NCI-H1930 (cell line): ENCODE results near the gene ADH1B.
"Not testable (repeated sequence)": the region's sequence is repeated elsewhere in the genome, so short reads cannot be mapped to it uniquely, and the experiment has no call there.

Source experiments
- DNase-seq, 2 experiments: peaks; one replicate each; lab custom pipeline; 2025; lab: John Stamatoyannopoulos, UW

The ADH1B gene

DNA sequence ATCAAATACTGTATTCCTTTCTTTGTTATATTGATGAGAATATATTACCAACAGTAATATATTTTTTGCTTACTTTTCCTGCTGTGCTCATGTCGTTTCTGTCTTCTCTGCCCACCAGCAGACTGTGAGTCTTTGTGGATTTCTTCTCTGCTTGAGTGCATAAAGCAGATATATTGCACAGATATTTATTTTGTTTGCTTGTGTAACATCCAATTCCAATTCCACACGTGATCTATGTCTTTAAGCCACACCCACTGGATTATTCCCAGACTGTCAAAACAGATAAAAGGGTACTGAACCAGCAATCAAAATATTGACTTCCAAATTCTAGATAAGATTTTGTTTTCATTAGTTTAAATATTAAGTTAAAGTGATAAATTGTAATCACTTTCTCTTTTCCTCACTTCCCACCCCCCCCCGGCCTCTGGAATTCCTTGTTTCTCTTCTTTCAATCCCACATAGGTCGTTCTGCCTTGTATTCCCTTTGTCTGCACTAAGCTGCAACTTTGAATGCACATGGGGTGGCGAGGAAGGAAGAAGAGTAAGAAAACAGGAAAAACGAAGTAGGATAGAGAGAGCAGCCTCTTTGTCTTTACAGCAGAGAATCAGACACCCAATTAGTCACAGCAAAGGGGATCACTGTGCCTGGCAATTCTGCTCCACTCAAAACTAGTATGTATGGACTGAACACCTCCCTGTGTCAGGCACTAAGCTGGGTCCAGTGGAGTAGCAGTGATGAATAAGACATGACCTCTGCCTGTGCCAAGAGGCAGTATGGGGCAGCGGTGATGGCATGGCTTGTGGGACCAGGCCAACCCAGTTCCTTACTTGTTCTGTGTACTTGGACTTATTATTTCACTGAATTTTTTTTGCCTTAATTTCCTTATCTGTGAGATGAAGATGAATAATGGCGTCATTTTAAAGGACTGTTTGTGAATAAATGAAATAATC is at the start of gene ADH1B:
Gene ADH1B, minus strand, starts transcription at position 161 of the 951 bp plus-strand sequence. Its CDS starts 70 bp downstream, at position 91.
- no peak for DNase-seq

DNA sequence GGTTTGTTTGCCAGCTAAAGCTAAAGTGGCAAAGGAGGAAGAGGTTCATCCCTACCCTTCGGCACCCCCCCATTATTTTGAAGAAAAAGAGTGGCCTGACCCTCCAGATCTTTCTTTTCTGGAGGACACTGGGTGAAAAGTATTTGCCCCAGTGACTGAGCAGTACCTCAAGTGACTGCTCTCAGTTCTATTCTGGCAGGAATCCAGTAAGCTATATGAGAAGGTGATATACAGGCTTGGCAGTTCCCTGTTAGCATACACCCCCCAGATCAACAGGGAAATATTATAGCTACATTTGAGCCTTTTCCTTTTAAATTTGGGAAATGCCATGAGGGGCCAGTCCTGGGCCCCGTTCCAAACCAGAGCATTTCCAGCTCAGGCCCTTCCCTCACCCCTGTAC is 46.6 kb upstream of the ADH1B start:
- DNase-seq, result not testable (repeated sequence)

DNA sequence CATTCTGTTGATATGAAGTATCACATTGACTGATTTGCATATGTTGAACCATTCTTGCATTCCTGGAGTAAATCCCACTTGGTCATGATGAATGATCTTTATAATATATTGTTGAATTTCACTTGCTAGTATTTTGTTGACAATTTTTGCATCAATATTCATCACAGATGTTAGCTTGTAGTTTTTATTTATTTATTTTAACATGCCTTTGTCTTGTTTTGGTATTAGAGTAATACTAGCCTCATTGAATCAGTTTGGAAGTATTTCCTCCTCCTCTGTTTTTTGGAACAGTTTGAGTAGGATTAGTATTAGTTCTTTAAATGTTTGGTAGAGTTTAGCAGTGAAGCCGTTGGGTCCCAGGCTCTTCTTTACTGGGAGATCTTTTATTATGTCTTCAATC is 45.3 kb upstream of the ADH1B start:
- no peak for DNase-seq

DNA sequence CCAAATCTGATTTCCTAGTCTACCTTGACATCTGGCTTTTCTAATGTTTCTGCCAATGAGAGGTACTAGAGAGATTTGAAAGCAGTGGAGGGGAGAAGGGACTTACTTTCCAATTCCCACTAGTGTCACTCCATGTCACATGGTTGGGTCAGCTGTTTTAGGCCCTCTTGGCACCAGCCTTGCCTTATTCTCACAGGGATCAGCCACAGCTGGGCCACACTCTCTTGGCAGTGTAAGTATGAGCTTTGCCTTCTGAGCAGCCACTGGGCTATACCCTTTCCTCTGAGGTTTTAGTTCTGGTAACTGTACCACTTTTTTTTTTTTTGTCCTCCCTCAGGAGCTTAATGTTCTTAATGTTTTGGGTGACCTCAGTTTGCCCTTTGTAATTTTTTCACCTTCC is 41.6 kb upstream of the ADH1B start:
- DNase-seq, result no peak

DNA sequence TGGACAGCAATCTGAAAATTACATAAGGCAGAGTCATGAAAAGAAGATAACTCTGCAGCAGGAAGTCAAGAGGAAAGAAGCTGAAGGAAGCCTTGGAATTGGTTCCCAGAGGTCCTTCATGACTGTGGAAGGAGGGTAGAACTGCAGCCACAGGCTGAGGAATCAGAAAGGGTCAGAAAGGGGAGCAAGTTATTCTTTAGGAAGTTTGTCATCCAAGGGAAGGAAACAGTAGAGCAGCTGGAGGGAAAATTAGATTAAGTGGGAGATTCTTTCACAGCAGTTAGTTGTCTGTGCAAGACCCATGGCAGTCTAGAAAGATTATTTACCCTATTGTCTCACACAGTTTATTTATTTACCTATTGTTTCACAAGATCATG is 40.7 kb upstream of the ADH1B start:
- no peak for DNase-seq

GRCh38 chr4:99361268-99361898 is 40.2 kb upstream of the ADH1B start:
- no peak for DNase-seq

GRCh38 chr4:99359480-99360204 is 38.4 kb upstream of the ADH1B start:
- no peak for DNase-seq

- no peak for DNase-seq
These were observed 36.7 kb upstream of the ADH1B start for GRCh38 chr4:99357948-99358347.

DNA sequence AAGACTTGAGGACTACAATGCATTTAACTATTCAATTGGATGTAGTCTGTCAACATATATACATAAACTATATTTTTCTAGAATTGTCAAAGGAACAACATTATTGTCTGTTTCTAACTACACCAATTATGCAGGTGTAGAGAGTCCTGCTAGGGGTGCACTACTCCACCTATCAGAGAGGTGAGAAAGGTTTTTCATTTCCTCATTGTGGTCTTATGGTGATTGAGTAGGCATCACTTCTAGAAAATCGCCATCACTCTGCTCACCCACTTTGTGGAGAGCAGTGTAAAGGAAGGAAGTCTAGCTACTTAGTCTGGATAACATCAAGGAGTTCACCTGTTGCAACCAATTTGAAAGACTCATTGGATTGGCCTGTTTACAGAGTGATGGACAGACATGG is 35.8 kb upstream of the ADH1B start:
- DNase-seq, result no peak

DNA sequence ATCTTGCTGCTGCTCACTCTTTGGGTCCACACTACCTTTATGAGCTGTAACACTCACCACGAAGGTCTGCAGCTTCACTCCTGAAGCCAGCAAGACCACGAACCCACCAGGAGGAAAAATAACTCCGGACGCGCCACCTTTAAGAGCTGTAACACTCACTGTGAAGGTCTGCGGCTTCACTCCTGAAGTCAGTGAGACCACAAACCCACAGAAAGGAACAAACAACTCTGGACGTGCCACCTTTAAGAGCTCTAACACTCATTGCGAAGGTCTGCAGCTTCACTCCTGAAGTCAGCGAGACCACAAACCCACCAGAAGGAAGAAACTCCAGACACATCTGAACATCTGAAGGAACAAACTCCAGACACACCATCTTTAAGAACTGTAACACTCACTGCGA is 34.9 kb upstream of the ADH1B start:
- DNase-seq, result not testable (repeated sequence)

- DNase-seq, result no peak
These were observed 31.7 kb upstream of the ADH1B start, which contains the start of gene ADH1C for GRCh38 chr4:99352602-99353537. Gene ADH1C, minus strand, starts transcription at chr4:99352746. Its CDS starts 71 bp downstream, at chr4:99352675.

DNA sequence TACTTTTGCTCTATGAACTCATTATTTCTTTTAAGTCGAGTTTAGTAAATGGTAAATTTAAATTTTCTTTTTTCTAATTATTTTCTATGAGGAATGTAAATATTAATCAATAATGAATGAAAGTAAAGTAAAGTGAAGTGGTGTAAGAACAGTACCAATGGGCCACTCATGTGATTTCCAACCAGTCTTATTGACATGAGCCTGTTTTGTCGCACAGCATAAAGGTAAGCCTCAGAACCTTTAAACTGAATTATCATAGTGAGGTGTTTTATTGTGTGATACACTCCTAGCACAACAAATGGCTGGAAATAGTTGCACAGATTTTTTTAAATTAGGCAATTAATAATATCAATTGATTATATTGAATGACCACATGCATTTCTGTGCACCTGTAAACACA is 30.3 kb upstream of the ADH1B start:
- DNase-seq, result no peak

- no peak for DNase-seq
These were observed 28.1 kb upstream of the ADH1B start for GRCh38 chr4:99349338-99349737.

DNA sequence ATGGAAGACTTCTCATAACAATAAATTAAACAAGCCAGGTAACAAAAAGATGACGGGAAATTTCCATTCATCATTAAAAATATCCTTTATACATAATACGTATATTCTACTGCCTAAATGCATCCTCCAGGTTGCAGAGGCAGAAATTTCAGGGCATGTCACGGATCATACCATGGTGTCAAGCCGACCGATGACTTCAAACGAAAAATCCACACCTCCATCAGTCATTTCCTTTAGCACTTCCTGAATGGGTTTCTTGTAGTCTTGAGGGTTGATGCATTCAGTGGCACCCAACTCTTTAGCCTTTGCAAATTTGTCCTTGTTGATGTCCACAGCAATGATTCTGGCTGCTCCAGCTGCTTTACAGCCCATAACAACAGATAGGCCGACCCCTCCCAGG is 21.4 kb upstream of the ADH1B start:
- DNase-seq, result not testable (repeated sequence)

DNA sequence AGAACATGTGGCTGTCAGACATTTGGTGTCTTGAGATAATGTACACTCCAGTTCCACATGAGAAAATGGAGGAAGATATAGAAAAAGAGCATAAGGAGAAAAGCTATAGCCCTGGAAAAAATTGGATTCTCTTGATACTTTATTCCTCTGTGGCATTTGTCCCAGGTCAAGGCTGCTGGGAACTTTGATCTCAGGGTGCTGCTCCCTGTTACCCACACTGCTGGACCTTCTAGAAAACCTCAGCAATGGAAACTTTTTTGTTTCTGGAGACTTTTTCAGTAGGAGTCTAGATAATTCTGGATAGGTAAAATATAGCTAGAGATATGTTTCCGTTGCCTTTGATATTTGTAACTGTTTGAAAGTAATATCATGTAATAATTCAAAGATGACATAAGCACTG is 20.2 kb upstream of the ADH1B start:
- DNase-seq, result no peak

- DNase-seq, result no peak
These were observed 18.0 kb upstream of the ADH1B start for GRCh38 chr4:99339172-99339571.

- DNase-seq, result no peak
These were observed 15.4 kb upstream of the ADH1B start for GRCh38 chr4:99336553-99336952.

DNA sequence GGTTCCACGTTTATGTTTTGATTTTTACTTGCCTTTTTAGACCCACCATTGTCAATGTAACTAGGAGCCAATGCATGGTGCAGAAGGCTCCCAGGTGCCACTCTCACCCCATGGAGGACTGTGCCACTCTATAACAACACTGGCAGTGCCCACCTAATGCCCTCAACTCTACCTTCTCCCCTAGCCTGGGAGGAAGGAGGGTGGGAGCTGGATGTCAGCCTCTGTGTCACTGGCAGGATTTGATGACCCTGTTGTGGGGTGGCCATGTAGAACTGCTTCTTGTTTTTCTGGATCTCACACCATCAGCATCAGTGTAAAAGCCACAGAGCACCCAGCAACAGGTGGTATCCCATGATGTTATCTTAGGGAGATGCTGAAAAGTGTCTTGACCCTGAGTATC is 13.7 kb upstream of the ADH1B start:
- no peak for DNase-seq

DNA sequence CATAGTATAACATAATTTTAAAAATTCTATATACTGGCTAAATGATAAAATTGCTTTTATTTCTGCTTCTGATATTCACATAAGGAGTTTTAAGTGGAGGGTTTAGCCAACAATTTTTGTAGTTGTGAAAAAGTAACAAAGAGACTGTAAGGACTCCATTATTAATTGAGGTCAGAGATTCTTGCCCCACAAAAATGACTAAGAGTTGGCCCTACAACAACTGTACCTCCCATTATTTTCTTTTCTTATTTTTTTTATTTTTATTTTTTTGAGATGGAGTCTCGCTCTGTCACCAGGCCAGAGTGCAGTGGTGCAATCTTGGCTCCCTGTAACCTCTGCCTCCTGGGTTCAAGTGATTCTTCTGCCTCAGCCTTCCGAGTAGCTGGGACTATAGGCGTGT is 9.4 kb upstream of the ADH1B start:
- no peak for DNase-seq

GRCh38 chr4:99329876-99330275 is 8.7 kb upstream of the ADH1B start:
- DNase-seq, result no peak

GRCh38 chr4:99324979-99325378 is 3.8 kb upstream of the ADH1B start:
- DNase-seq, result no peak

GRCh38 chr4:99324361-99324760 is 3.2 kb upstream of the ADH1B start:
- no peak for DNase-seq
